ENCODE data around the gene METTL2B.
"Not testable (repeated sequence)": the region's sequence is repeated elsewhere in the genome, so short reads cannot be mapped to it uniquely, and the experiment has no call there.

The METTL2B gene

GRCh38 chr7:128454808-128455542 lies 21.6 kb upstream of the METTL2B start:
- no peak for DNase-seq (ENCODE audit: low read depth in 2 of 3, low spot score in 2 of 3)

GRCh38 chr7:128455543-128456254 lies 20.8 kb upstream of the METTL2B start, which contains the start of gene HILPDA:
Gene HILPDA, plus strand, starts transcription at chr7:128455878. Its CDS starts 1,391 bp downstream, at chr7:128457269.
- DNase-seq (ENCODE audit: low read depth in 2 of 3, low spot score in 2 of 3): peak; percentile 74 to 93 (median 87)

GRCh38 chr7:128456255-128456725 lies 20.3 kb upstream of the METTL2B start:
- no peak for DNase-seq (ENCODE audit: low read depth in 2 of 3, low spot score in 2 of 3)

GRCh38 chr7:128457385-128457784 lies 19.2 kb upstream of the METTL2B start:
- DNase-seq (ENCODE audit: low read depth in 2 of 3, low spot score in 2 of 3): not testable (repeated sequence)

GRCh38 chr7:128458956-128459355 lies 17.6 kb upstream of the METTL2B start:
- no peak for DNase-seq (ENCODE audit: low read depth in 2 of 3, low spot score in 2 of 3)

GRCh38 chr7:128459394-128459878 lies 17.1 kb upstream of the METTL2B start:
- no peak for DNase-seq (ENCODE audit: low read depth in 2 of 3, low spot score in 2 of 3)

GRCh38 chr7:128462460-128462859 lies 14.1 kb upstream of the METTL2B start:
- DNase-seq (ENCODE audit: low read depth in 2 of 3, low spot score in 2 of 3): no peak

GRCh38 chr7:128463345-128463744 lies 13.2 kb upstream of the METTL2B start:
- not testable (repeated sequence) for DNase-seq (ENCODE audit: low read depth in 2 of 3, low spot score in 2 of 3)

- DNase-seq (ENCODE audit: low read depth in 2 of 3, low spot score in 2 of 3): not testable (repeated sequence)
These were observed 12.6 kb upstream of the METTL2B start for GRCh38 chr7:128463933-128464332.

- DNase-seq (ENCODE audit: low read depth in 2 of 3, low spot score in 2 of 3): not testable (repeated sequence)
These were observed 9.7 kb upstream of the METTL2B start for GRCh38 chr7:128466871-128467270.

GRCh38 chr7:128477336-128477690 lies 765 bp downstream of the METTL2B start:
- not testable (repeated sequence) for DNase-seq (ENCODE audit: low read depth in 2 of 3, low spot score in 2 of 3)

- not testable (repeated sequence) for DNase-seq (ENCODE audit: low read depth in 2 of 3, low spot score in 2 of 3)
These were observed 2.5 kb downstream of the METTL2B start for GRCh38 chr7:128479082-128479481.

GRCh38 chr7:128488134-128488533 lies 11.6 kb downstream of the METTL2B start:
- not testable (repeated sequence) for DNase-seq (ENCODE audit: low read depth in 2 of 3, low spot score in 2 of 3)

GRCh38 chr7:128497405-128497804 lies 20.9 kb downstream of the METTL2B start:
- DNase-seq (ENCODE audit: low read depth in 2 of 3, low spot score in 2 of 3): no peak

GRCh38 chr7:128505416-128505815 lies 28.9 kb downstream of the METTL2B start:
- DNase-seq (ENCODE audit: low read depth in 2 of 3, low spot score in 2 of 3): not testable (repeated sequence)

GRCh38 chr7:128506819-128507218 lies 30.3 kb downstream of the METTL2B start:
- DNase-seq (ENCODE audit: low read depth in 2 of 3, low spot score in 2 of 3): not testable (repeated sequence)

GRCh38 chr7:128507321-128507993 lies 30.9 kb downstream of the METTL2B start:
- not testable (repeated sequence) for DNase-seq (ENCODE audit: low read depth in 2 of 3, low spot score in 2 of 3)

GRCh38 chr7:128511692-128512091 lies 35.1 kb downstream of the METTL2B start:
- DNase-seq (ENCODE audit: low read depth in 2 of 3, low spot score in 2 of 3): not testable (repeated sequence)

GRCh38 chr7:128515232-128515631 lies 38.7 kb downstream of the METTL2B start:
- not testable (repeated sequence) for DNase-seq (ENCODE audit: low read depth in 2 of 3, low spot score in 2 of 3)

- not testable (repeated sequence) for DNase-seq (ENCODE audit: low read depth in 2 of 3, low spot score in 2 of 3)
These were observed 40.5 kb downstream of the METTL2B start for GRCh38 chr7:128517023-128517422.

- peak; percentile 34 to 54 (median 53) for DNase-seq (ENCODE audit: low read depth in 2 of 3, low spot score in 2 of 3)
These were observed 46.8 kb downstream of the METTL2B start for GRCh38 chr7:128523226-128523931.
